K562 (cell line): Measurements from ENCODE around the gene SMG6.

Source experiments
- E2F1 ChIP-seq: sonication (generic); formaldehyde crosslinking; IDR thresholded peaks from 2 replicates; pipeline ENCODE4 v1.8.1; 2023; ENCODE audit warnings: mild to moderate bottlenecking, missing genetic modification reagents, moderate library complexity
- GTF3C2 ChIP-seq: IDR thresholded peaks from 3 replicates; pipeline ENCODE4 v1.6.1; 2011; ENCODE audit warnings: borderline replicate concordance, mild to moderate bottlenecking, moderate library complexity; ENCODE audit not compliant: insufficient read length; ENCODE audit errors: extremely low read depth
- ZNF212 ChIP-seq: fragments of 450-650 bp; formaldehyde crosslinking; IDR thresholded peaks from 2 replicates; pipeline ENCODE4 v1.4.0; 2020; ENCODE audit warnings: mild to moderate bottlenecking
- ZNF639 ChIP-seq, 2 experiments: fragments of 200-800 bp in 1 of 2; sonication (Bioruptor generic) in 1 of 2; sonication (generic) in 1 of 2; formaldehyde crosslinking in 1 of 2; IDR thresholded peaks in 1 of 2; conservative IDR thresholded peaks in 1 of 2; 2 replicates each; pipeline versions ENCODE4 v1.5.0 to v1.6.1; 2016 to 2020; ENCODE audit warnings: missing compliant biosample characterization in 1 of 2, missing genetic modification characterization in 1 of 2, missing genetic modification reagents in 1 of 2
- TF ChIP-seq, protein P1 (sequence below): fragments of 450-650 bp; IDR thresholded peaks from 2 replicates; pipeline ENCODE4 v1.6.1; 2016; ENCODE audit warnings: low read depth, mild to moderate bottlenecking, moderate library complexity

- no peak for TF ChIP-seq ZNF639 (CRISPR knock-in tag; conservative IDR thresholded peaks at IDR 0.05 in 1 of 2, IDR thresholded peaks at IDR 0.05 in 1 of 2)
- TF ChIP-seq E2F1 (CRISPR knock-in tag): no peak
- TF ChIP-seq GTF3C2: no peak
- TF ChIP-seq ZNF212 (CRISPR knock-in tag): no peak
- TF ChIP-seq, protein P1, sequence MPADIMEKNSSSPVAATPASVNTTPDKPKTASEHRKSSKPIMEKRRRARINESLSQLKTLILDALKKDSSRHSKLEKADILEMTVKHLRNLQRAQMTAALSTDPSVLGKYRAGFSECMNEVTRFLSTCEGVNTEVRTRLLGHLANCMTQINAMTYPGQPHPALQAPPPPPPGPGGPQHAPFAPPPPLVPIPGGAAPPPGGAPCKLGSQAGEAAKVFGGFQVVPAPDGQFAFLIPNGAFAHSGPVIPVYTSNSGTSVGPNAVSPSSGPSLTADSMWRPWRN: no peak
Observed at GRCh38 chr17:2317796-2318195, 14.2 kb upstream of the SMG6 start.
